ENCODE results near the gene PAQR8.
"Not testable (repeated sequence)": the region's sequence is repeated elsewhere in the genome, so short reads cannot be mapped to it uniquely, and the experiment has no call there.

Gene PAQR8

GRCh38 chr6:52376763-52377162, 14.8 kb downstream of the PAQR8 start:
- DNase-seq (ENCODE audit: low spot score) = no peak

DNA sequence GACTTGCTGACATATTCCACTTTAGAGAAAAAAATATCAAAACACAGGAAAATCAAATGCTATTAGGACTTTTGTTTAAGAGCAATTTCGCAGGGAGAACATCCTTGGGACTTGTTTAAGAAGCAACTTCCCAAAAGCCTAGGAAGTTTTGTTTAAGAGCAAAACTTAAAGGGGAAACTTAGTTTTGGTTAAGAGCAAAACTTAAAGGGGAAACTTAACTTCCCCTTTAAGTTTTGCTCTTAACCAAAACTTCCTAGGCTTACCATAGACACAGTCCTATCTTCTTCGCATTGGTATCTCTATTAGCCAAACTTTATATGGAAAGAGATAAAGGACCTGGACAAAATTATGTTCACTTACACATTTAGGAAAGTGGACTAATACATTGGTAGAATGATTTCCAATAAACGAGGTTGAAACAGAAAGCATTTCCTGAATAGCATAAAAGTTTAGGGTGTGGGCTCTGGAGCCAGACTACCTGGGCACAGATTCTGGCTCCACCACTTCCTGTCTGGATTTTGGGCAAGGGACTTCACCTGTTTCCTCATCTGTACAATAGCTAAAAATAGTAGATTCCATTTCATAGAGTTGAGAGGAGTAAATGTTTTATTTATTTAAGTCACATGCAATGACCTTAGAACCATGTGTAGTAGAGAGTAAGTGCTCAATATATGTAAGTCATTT, 15.7 kb downstream of the PAQR8 start:
- DNase-seq (ENCODE audit: low spot score) = no peak

DNA sequence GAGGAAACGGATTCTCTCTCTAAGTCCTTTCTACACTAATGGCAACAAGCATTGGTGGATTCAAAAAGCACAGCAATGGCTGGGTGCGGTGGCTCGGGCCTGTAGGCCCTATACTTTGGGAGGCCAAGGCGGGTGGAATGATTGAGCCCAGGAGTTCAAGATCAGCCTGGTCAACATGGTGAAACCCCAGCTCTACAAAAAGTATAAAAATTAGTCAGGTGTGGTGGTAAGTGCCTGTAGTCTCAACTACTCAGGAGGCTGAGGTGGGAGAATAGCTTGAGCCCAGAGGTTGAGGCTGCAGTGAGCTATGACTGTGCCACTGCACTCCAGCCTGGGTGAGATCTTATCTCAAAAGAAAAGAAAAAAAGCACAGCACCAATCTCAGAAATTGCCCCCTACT, 19.3 kb downstream of the PAQR8 start:
- DNase-seq (ENCODE audit: low spot score) = no peak

DNA sequence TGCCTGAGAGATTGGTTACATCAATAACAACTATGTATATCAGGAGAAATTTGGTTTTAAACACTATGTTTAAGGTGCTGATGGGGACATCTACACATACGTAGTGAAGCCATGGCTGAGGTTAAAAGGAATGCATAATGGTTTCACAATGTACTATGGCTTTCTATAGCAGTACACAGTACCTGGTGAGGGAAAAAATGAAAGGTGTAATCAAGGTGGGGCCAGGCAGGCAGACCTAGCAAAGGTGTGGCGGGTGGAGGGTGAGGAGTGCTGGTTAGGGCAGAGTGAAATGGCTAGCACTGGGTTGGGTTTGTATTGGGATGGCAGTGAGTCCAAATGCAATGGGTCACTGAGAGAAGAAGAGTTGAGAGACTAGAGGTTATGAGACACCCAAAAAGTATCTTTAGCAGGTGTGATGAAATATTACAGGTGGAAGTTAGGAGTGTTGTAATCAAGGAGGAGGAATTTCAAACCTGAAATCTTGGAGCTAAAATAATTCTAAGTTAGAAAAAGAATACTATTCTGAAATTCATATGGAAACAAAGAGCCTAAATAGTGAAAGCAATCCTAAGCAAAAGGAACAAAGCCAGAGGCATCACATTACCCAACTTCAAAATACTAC, 22.3 kb downstream of the PAQR8 start:
- DNase-seq (ENCODE audit: low spot score) = no peak

DNA sequence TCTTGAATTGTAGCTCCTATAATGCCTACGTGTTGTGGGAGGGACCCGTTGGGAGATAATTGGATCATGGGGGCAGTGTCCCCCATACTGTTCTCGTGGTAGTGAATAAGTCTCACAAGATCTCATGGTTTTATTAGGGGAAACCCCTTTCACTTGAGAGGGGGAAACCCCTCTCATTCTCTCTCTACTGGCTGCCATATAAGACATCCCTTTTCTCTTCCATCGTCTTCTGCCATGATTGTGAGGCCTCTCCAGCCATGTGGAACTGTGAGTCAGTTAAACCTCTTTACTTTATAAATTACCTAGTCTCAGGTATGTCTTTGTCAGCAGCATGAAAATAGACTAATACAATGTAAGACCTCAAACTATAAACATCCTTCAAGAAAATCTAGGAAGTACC, 23.1 kb downstream of the PAQR8 start:
- no peak for DNase-seq (ENCODE audit: low spot score)

DNA sequence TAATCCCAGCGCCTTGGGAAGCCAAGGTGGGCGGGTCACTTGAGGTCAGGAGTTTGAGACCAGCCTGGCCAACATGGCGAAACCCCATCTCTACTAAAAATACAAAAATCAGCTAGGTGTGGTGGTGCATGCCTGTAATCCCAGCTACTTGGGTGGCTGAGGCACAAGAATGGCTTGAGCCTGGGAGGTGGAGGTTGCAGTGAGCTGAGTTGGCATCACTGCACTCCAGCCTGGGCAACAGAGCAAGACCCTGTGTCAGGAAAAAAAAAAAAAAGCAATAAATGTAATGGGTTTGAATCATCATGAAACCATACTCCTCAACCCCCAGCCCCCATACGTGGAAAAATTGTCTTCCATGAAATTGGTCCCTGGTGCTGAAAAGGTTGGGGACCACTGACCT, 26.2 kb downstream of the PAQR8 start:
- not testable (repeated sequence) for DNase-seq (ENCODE audit: low spot score)

DNA sequence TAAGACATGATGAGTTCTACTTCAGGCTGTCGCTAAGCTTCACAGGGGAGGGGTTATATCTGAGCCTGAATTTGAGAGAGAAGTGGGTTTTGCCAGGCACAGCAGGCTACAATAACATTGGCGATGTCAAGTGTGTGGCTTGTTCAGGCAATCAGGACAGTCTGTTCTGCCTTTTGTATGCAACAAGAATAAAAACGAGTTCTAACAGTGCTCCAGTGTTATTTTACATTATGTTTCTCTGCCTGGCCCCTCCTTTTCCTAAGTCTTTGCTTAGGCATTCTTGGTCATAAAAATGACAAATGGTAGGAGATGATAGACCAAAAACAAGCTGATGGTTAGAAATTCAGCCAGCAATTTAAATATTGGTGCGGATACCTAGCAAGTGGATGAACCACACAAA, 26.8 kb downstream of the PAQR8 start:
- no peak for DNase-seq (ENCODE audit: low spot score)

DNA sequence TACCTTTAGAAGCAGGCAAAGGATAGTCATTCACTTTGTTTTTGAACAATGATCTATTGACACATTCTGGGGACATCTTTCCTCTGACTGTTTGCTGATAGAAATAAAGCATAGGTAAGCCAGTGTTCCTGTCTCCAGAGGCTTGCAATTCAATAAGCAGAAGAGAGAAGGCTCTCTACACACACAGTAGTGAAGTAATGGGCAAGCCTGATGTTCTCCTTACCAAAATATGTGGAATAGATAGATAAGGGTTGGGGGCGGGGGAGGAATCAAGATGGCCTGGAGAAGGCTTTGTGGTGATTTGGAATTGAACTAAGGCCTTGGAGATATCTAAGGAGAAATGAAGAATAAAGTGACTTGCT, 27.3 kb downstream of the PAQR8 start:
- DNase-seq (ENCODE audit: low spot score) = no peak

DNA sequence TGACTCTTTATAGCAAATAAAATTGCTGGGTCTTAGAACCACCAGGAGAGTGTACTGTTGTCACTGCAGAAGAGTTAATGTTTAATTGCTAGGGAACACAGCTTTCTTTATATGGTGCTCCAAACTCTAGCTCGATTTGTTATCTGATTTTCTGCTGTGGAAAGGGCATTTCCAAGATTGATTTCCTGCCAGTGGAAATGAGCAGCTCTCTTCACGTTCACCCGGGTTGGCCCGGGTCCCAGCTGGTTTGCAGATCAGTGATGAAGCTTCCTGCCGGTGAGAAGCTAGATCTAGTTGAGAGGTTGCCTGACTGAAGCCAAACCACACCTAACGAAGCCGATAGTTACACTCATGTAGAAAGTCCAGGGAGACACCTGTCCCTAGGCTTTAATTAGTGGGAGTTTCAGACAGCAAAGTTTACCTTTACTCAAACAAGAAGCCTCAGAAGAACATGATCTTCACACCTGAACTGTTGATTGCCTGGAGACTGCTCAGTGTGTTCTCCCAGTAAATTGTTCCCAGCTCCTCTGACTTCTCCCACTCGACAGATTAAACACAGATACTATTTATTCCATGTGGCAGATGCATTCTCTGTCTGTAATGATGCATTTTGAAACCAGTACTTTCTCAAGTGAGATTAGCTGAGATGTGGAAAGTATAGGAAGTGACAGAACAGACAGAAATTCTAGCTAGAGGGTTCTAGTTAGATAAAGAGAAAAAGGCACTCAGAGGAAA, 27.8 kb downstream of the PAQR8 start:
- DNase-seq (ENCODE audit: low spot score) = no peak

DNA sequence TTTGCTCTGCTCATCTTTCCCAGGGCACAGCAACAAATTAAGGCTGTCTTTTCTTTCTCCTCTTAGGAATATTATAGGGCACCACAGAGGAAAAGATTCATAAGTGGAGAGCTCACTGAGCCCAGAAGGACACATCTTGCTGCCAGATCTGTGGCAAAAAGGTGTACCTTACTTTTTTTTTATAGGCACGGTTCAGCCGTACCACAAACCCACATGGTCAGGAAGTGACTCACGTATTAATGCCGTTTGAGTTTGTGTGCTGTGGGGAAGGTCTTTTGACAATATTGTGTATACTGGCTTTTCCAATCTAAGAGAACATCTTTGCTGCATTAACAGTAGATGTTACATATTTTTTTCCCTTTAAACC, 28.4 kb downstream of the PAQR8 start:
- DNase-seq (ENCODE audit: low spot score) = no peak

- no peak for DNase-seq (ENCODE audit: low spot score)
These were observed 29.6 kb downstream of the PAQR8 start for GRCh38 chr6:52391599-52391998.

GRCh38 chr6:52392944-52393343, 31.0 kb downstream of the PAQR8 start:
- DNase-seq (ENCODE audit: low spot score) = no peak

DNA sequence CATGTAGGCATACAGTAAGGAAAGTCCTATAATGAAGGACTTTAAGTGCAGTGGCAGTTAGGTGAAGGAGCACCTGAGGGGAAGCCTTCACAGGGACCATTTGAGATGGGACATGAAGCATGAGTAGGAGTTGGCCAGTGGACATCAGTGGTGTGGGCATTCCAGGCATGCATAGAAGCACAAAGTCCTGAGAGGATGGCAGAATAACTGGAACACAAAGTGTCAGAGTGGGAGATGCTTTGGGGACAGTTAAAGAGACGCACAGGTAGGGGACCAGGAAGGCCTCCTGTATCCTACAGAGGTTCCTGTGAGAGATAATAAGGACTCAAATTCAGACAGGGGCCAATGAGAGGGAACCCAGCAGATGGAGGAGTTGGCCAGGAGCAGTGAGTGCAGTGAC, 31.8 kb downstream of the PAQR8 start:
- no peak for DNase-seq (ENCODE audit: low spot score)

GRCh38 chr6:52394251-52394666, 32.3 kb downstream of the PAQR8 start:
- no peak for DNase-seq (ENCODE audit: low spot score)

DNA sequence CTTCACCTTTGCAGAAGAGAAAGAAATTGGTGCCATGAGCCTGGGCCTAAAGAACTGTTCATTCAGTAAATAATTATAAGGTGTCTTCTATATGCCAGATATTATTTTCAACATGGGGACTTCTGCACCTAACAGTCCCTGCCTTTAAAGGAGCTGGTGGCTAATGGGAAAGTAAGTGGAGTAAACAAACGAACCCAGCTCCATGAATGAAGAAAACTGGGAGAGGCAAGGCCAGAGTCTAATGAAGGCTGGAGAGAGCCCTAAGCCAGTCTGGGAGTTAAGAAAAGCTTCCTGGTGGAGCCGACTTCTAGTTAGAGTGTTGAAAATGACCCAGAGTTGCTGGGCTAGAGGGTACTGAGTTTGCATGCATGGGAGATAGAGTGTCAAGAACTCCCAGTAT, 34.0 kb downstream of the PAQR8 start:
- DNase-seq (ENCODE audit: low spot score) = no peak

DNA sequence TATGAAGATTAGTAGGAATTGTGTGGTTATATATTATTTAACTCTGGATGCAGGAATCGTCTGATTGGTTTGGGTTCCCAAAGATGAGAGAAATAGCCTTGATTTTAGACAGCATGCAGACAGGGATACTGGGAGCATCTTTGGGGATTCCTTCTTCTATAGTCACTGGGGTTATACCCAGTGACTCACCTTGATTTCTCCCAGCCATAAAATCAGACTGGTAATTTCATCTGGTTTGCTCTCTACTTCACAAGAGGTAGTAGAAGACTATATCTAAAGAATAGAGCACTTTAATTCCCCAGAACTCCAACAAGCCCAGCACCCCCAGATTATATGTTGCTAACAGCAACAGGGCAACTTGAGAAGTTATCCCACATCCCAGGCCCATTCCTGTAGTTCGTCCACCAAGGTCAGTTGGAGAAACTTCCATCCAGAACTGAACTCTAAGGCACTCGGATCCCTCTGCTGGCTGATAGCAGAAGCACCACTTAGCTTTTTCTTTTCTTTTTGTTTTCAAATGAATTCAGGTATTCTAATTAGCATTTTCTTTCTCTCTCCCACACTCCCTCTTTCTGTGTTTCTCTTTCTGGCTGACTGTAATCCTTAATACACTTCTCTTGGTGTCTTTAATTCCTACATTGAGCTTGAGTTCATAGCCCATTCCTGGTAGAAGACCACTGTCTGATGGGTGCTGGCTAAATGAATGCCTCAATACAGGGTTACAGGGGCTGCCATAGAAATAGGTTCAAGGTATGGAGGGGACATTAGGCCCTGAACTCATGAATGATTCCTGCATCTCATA, 37.8 kb downstream of the PAQR8 start:
- peak; percentile 57 for DNase-seq (ENCODE audit: low spot score)

- DNase-seq (ENCODE audit: low spot score) = no peak
These were observed 38.5 kb downstream of the PAQR8 start for GRCh38 chr6:52400313-52401041.

GRCh38 chr6:52403086-52403485, 41.1 kb downstream of the PAQR8 start:
- no peak for DNase-seq (ENCODE audit: low spot score)

DNA sequence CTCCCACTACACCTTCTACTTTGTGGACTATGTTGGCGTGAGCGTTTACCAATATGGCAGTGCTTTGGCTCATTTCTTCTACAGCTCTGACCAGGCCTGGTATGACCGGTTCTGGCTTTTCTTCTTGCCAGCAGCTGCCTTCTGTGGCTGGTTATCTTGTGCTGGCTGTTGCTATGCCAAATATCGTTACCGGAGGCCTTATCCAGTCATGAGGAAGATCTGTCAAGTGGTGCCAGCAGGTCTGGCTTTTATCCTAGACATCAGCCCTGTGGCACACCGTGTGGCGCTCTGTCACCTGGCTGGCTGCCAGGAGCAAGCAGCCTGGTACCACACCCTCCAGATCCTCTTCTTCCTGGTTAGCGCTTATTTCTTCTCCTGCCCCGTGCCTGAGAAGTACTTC, 41.7 kb downstream of the PAQR8 start:
- DNase-seq (ENCODE audit: low spot score) = no peak

DNA sequence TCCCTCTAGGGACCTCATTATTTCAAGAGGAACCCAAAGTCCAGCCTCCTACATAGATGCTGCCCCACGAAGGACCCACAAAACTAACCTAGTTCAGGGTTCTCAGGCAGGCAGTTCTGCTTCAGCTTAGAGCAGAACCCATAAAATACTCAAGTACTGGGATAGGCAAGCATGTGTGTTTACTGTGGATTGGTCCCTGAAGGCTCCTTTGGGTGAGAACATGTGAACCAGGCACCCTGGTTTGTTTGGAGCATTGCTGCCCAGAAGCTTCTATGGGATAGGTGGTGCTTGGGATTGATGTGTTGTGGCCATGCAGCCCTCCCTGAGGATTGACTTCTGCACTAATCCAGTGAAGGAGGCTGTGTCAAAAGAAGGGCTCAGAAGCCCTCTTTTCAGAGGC, 43.3 kb downstream of the PAQR8 start:
- DNase-seq (ENCODE audit: low spot score) = no peak

DNA sequence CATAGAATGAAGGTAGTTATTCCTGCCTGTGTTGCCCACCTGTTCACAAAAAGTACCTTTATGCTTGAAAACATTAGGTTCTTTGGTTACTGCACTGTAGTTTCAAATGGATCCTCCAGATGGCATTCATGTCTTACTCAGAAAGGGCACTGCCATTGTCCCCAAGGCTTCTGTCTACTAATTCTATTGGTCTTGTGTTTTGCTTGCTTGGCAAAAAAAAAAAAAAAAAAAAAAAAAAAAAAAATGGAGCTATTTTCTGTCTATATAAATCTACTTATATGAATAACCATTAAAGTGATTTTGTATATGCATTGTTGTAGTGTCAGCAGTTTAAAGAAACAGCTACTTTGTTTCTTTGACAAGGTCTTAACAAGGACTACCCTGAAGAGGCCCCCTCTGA, 45.5 kb downstream of the PAQR8 start:
- DNase-seq (ENCODE audit: low spot score) = no peak

GRCh38 chr6:52409499-52409898, 47.5 kb downstream of the PAQR8 start:
- DNase-seq (ENCODE audit: low spot score) = no peak

Data from SK-N-DZ (cell line).